ENCODE data around the gene RAB3D.

DNA sequence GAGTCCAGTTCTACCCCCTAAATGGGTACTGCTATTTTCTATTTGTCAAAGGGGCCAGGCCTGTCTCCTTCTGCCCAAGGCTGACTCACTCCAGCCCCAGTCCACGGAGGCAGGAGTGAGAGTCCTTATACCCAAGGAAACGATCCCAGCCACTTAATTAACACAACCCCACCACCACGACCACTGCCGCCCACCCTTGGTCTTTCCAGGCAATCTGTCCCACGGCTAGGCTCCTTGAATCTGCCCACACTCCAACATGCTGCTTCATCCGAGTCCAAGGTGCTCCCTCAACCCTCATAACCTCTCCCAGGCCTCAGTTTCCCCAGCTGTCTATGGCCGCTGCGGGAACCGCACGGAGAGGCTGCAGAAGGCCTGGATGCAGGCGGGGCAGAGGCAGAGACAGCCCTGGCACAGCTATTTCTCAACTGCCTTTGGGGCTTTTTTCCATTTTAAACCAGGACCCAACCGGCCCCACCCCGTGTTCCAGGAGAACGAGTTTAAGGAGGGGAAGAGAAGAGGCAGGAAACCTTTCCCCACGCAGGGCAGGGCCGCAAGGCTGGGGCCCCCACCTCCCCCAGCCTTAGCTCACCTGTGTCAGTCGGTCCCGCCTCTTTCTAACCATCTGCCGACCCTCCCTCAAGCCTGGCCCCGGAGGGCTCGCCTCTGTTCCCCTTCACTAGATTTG, 746 bp downstream of the RAB3D start:
- TF ChIP-seq POLR2AphosphoS5 (IDR thresholded peaks at IDR 0.05; ENCODE audit: low read depth) = no peak
- TF ChIP-seq, protein P1, sequence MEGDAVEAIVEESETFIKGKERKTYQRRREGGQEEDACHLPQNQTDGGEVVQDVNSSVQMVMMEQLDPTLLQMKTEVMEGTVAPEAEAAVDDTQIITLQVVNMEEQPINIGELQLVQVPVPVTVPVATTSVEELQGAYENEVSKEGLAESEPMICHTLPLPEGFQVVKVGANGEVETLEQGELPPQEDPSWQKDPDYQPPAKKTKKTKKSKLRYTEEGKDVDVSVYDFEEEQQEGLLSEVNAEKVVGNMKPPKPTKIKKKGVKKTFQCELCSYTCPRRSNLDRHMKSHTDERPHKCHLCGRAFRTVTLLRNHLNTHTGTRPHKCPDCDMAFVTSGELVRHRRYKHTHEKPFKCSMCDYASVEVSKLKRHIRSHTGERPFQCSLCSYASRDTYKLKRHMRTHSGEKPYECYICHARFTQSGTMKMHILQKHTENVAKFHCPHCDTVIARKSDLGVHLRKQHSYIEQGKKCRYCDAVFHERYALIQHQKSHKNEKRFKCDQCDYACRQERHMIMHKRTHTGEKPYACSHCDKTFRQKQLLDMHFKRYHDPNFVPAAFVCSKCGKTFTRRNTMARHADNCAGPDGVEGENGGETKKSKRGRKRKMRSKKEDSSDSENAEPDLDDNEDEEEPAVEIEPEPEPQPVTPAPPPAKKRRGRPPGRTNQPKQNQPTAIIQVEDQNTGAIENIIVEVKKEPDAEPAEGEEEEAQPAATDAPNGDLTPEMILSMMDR (conservative IDR thresholded peaks at IDR 0.05; ENCODE audit: low read depth in 2 of 2) = no peak
- TF ChIP-seq, protein P2, sequence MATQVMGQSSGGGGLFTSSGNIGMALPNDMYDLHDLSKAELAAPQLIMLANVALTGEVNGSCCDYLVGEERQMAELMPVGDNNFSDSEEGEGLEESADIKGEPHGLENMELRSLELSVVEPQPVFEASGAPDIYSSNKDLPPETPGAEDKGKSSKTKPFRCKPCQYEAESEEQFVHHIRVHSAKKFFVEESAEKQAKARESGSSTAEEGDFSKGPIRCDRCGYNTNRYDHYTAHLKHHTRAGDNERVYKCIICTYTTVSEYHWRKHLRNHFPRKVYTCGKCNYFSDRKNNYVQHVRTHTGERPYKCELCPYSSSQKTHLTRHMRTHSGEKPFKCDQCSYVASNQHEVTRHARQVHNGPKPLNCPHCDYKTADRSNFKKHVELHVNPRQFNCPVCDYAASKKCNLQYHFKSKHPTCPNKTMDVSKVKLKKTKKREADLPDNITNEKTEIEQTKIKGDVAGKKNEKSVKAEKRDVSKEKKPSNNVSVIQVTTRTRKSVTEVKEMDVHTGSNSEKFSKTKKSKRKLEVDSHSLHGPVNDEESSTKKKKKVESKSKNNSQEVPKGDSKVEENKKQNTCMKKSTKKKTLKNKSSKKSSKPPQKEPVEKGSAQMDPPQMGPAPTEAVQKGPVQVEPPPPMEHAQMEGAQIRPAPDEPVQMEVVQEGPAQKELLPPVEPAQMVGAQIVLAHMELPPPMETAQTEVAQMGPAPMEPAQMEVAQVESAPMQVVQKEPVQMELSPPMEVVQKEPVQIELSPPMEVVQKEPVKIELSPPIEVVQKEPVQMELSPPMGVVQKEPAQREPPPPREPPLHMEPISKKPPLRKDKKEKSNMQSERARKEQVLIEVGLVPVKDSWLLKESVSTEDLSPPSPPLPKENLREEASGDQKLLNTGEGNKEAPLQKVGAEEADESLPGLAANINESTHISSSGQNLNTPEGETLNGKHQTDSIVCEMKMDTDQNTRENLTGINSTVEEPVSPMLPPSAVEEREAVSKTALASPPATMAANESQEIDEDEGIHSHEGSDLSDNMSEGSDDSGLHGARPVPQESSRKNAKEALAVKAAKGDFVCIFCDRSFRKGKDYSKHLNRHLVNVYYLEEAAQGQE (IDR thresholded peaks at IDR 0.05; ENCODE audit: unreplicated experiment) = no peak
- no peak for TF ChIP-seq EZH2 (IDR thresholded peaks at IDR 0.05; ENCODE audit: low read depth, unreplicated experiment)
- TF ChIP-seq CREB1 (CRISPR knock-in tag; IDR thresholded peaks at IDR 0.05; ENCODE audit: low read depth) = no peak
